Astrocyte (in vitro differentiated cells and primary cell): ENCODE data around the gene NTRK3. TPM values are rescaled to one million over a fixed set of nuclear protein-coding genes. Genes with fewer than 3 reads are reported as not detected.

Source experiments
- DNase-seq: peaks from one replicate; pipeline ENCODE4 v3.0.0-alpha.2; 2010; ENCODE audit warnings: low read depth
- FAIRE-seq: peaks from 2 replicates; lab custom pipeline; 2011; peaks lifted over from hg19 to GRCh38; lab: Jason Lieb, UNC
- H2AFZ ChIP-seq: 2 replicates; pipeline ENCODE4 v1.6.0; 2012; ENCODE audit warnings: low read depth, low read length, inconsistent platforms
- H3K27ac ChIP-seq: 2 replicates; pipeline ENCODE4 v1.5.1; 2011; ENCODE audit warnings: low read depth, low read length, inconsistent platforms
- H3K27me3 ChIP-seq: 2 replicates; pipeline ENCODE4 v1.6.0; 2011; ENCODE audit warnings: low read length, inconsistent platforms; ENCODE audit not compliant: insufficient read depth
- H3K36me3 ChIP-seq: 2 replicates; pipeline ENCODE4 v1.5.1; 2011; ENCODE audit warnings: low read length, inconsistent platforms; ENCODE audit not compliant: insufficient read depth
- H3K4me1 ChIP-seq: 2 replicates; pipeline ENCODE4 v1.5.1; 2011; ENCODE audit warnings: low read length, inconsistent platforms; ENCODE audit not compliant: insufficient read depth
- H3K4me2 ChIP-seq: 2 replicates; pipeline ENCODE4 v1.6.0; 2012; ENCODE audit warnings: low read length, inconsistent platforms
- H3K4me3 ChIP-seq: 2 replicates; pipeline ENCODE4 v1.5.1; 2011; ENCODE audit warnings: low read depth, mild to moderate bottlenecking, low read length, inconsistent platforms; ENCODE audit not compliant: insufficient read depth
- H3K79me2 ChIP-seq: 2 replicates; pipeline ENCODE4 v1.6.0; 2012; ENCODE audit warnings: mild to moderate bottlenecking, low read length, inconsistent platforms; ENCODE audit not compliant: insufficient read depth
- H3K9ac ChIP-seq: 2 replicates; pipeline ENCODE4 v1.6.0; 2012; ENCODE audit warnings: mild to moderate bottlenecking, low read length, inconsistent platforms
- H3K9me3 ChIP-seq: 2 replicates; pipeline ENCODE4 v1.5.1; 2012; ENCODE audit warnings: low read depth, mild to moderate bottlenecking, low read length, inconsistent platforms; ENCODE audit not compliant: insufficient read depth
- H4K20me1 ChIP-seq: 2 replicates; pipeline ENCODE4 v1.6.0; 2012; ENCODE audit warnings: low read length, inconsistent platforms; ENCODE audit not compliant: insufficient read depth
- H3K27ac Mint-ChIP-seq: one replicate; pipeline ENCODE4 v1.8.0; 2021; ENCODE audit warnings: mild to moderate bottlenecking, mixed read lengths; ENCODE audit not compliant: unreplicated experiment
- H3K27me3 Mint-ChIP-seq: one replicate; pipeline ENCODE4 v1.8.0; 2021; ENCODE audit warnings: low read depth, mixed read lengths; ENCODE audit not compliant: unreplicated experiment
- H3K36me3 Mint-ChIP-seq: one replicate; pipeline ENCODE4 v1.8.0; 2021; ENCODE audit warnings: low read depth, mixed read lengths; ENCODE audit not compliant: unreplicated experiment
- H3K4me1 Mint-ChIP-seq: one replicate; pipeline ENCODE4 v1.8.0; 2021; ENCODE audit warnings: low read depth, mixed read lengths; ENCODE audit not compliant: unreplicated experiment
- H3K4me3 Mint-ChIP-seq: one replicate; pipeline ENCODE4 v1.8.0; 2021; ENCODE audit warnings: mild to moderate bottlenecking, moderate library complexity, mixed read lengths; ENCODE audit not compliant: unreplicated experiment
- H3K9me3 Mint-ChIP-seq: one replicate; pipeline ENCODE4 v1.8.0; 2021; ENCODE audit warnings: mild to moderate bottlenecking, mixed read lengths; ENCODE audit not compliant: unreplicated experiment
- CTCF ChIP-seq: IDR thresholded peaks from 2 replicates; pipeline ENCODE4 v1.5.1; 2011; ENCODE audit warnings: low read depth, mild to moderate bottlenecking, inconsistent platforms, low read length, moderate library complexity; ENCODE audit not compliant: insufficient read depth
- EZH2 ChIP-seq: IDR thresholded peaks from 2 replicates; pipeline ENCODE4 v1.6.1; 2012; ENCODE audit warnings: mild to moderate bottlenecking, low read length, inconsistent platforms; ENCODE audit not compliant: insufficient read depth
- total RNA-seq: library from RNA; stranded (reverse); gene quantifications from 2 replicates; pipeline ENCODE4 v1.2.1, GENCODE V29; 2021

The NTRK3 gene
- total RNA-seq, 1 donor from 2014 or later = 12.9 TPM

- H3K9me3 Mint-ChIP-seq = no peaks in the 10 kb centered on the region
- no peak overlapping the region for H2AFZ ChIP-seq
- no peak overlapping the region for H3K4me2 ChIP-seq
- FAIRE-seq = no peak
- no peak overlapping the region for H3K4me3 ChIP-seq
- H3K79me2 ChIP-seq = no peaks in the 10 kb centered on the region
- H3K9me3 ChIP-seq = no peaks in the 10 kb centered on the region
- peaks cover 47% of the 10 kb centered on the region for H3K27me3 Mint-ChIP-seq
- no peak for DNase-seq
- no peaks in the 10 kb centered on the region for H4K20me1 ChIP-seq
- no peaks in the 10 kb centered on the region for H3K36me3 ChIP-seq
- no peaks in the 10 kb centered on the region for H3K4me1 Mint-ChIP-seq
- H3K27me3 ChIP-seq = peaks cover 8% of the 10 kb centered on the region
- H3K9ac ChIP-seq = no peak overlapping the region
- H3K36me3 Mint-ChIP-seq = no peaks in the 10 kb centered on the region
- H3K27ac ChIP-seq = no peak overlapping the region
- no peak overlapping the region for H3K4me3 Mint-ChIP-seq
- H3K27ac Mint-ChIP-seq = no peak overlapping the region
- H3K4me1 ChIP-seq = no peaks in the 10 kb centered on the region
- no peak for TF ChIP-seq EZH2
- no peak for TF ChIP-seq CTCF
Measured at GRCh38 chr15:88288206-88288605, 31.7 kb upstream of the NTRK3 start.

- no peaks in the 10 kb centered on the region for H3K36me3 ChIP-seq
- no peak overlapping the region for H3K4me3 ChIP-seq
- no peaks in the 10 kb centered on the region for H3K79me2 ChIP-seq
- DNase-seq (no peak), FAIRE-seq (no peak)
- H3K4me1 Mint-ChIP-seq = no peaks in the 10 kb centered on the region
- H3K36me3 Mint-ChIP-seq = no peaks in the 10 kb centered on the region
- TF ChIP-seq EZH2 (no peak), CTCF (no peak)
- H3K27ac Mint-ChIP-seq = no peak overlapping the region
- H3K4me1 ChIP-seq = no peaks in the 10 kb centered on the region
- H2AFZ ChIP-seq = no peak overlapping the region
- no peak overlapping the region for H3K4me2 ChIP-seq
- no peaks in the 10 kb centered on the region for H3K9me3 ChIP-seq
- H3K27ac ChIP-seq = no peak overlapping the region
- H4K20me1 ChIP-seq = no peaks in the 10 kb centered on the region
- H3K4me3 Mint-ChIP-seq = no peak overlapping the region
- H3K9me3 Mint-ChIP-seq = peaks cover 3% of the 10 kb centered on the region
- H3K27me3 ChIP-seq = peaks cover 13% of the 10 kb centered on the region
- H3K27me3 Mint-ChIP-seq = peaks cover 69% of the 10 kb centered on the region
- no peak overlapping the region for H3K9ac ChIP-seq
Measured at GRCh38 chr15:88284318-88284998, 27.9 kb upstream of the NTRK3 start.

GRCh38 chr15:88282614-88283013 lies 26.1 kb upstream of the NTRK3 start:
- Mint-ChIP-seq H3K27ac (no peak overlapping the region), H3K4me1 (peaks cover 3% of the 10 kb centered on the region), H3K9me3 (peaks cover 3% of the 10 kb centered on the region), H3K4me3 (no peak overlapping the region), H3K27me3 (peaks cover 75% of the 10 kb centered on the region), H3K36me3 (no peaks in the 10 kb centered on the region)
- no peaks in the 10 kb centered on the region for H3K9me3 ChIP-seq
- no peak overlapping the region for H3K27ac ChIP-seq
- H3K27me3 ChIP-seq = peaks cover 13% of the 10 kb centered on the region
- H3K4me3 ChIP-seq = no peak overlapping the region
- no peak overlapping the region for H3K9ac ChIP-seq
- no peaks in the 10 kb centered on the region for H3K36me3 ChIP-seq
- H4K20me1 ChIP-seq = no peaks in the 10 kb centered on the region
- DNase-seq (no peak), FAIRE-seq (no peak)
- no peak overlapping the region for H3K4me2 ChIP-seq
- no peak overlapping the region for H2AFZ ChIP-seq
- TF ChIP-seq CTCF = no peak
- no peak for TF ChIP-seq EZH2
- H3K4me1 ChIP-seq = no peaks in the 10 kb centered on the region
- H3K79me2 ChIP-seq = no peaks in the 10 kb centered on the region
